ENCODE results near the gene MPL.

- no peak for TF ChIP-seq CTCF (IDR thresholded peaks at IDR 0.05 in 8 of 11, conservative IDR thresholded peaks at IDR 0.05 in 3 of 11)
- no peak for TF ChIP-seq POLR2A (IDR thresholded peaks at IDR 0.05)
- TF ChIP-seq POLR2AphosphoS5 (IDR thresholded peaks at IDR 0.05), result no peak
These were observed 10.8 kb downstream of the MPL start for GRCh38 chr1:43348343-43348808.

Measured in spleen (tissue), 7 donors.